Neural cell (in vitro differentiated cells): ENCODE results near the gene SLC25A24.

Source experiments
- CTCF ChIP-seq: fragments of 450-650 bp; IDR thresholded peaks from 2 replicates; pipeline ENCODE4 v1.5.1; 2014; ENCODE audit warnings: antibody characterized with exemption, mild to moderate bottlenecking, moderate library complexity; ENCODE audit not compliant: poor library complexity, severe bottlenecking
- EP300 ChIP-seq: fragments of 450-650 bp; conservative IDR thresholded peaks from 2 replicates; pipeline ENCODE4 v1.6.1; 2014; ENCODE audit warnings: antibody characterized with exemption, mild to moderate bottlenecking, moderate library complexity; ENCODE audit not compliant: poor library complexity, severe bottlenecking
- EZH2 ChIP-seq: fragments of 200-600, 300-800 bp; shearing (Covaris generic), sonication (generic); IDR thresholded peaks from 2 replicates; pipeline ENCODE4 v1.6.1; 2014; ENCODE audit warnings: antibody characterized with exemption, low read length, borderline replicate concordance, mild to moderate bottlenecking; ENCODE audit not compliant: insufficient read depth, poor library complexity, severe bottlenecking
- MXI1 ChIP-seq: fragments of 450-650 bp; conservative IDR thresholded peaks from 2 replicates; pipeline ENCODE4 v1.6.1; 2014; ENCODE audit warnings: antibody characterized with exemption, mild to moderate bottlenecking; ENCODE audit not compliant: poor library complexity, severe bottlenecking
- POLR2AphosphoS5 ChIP-seq: IDR thresholded peaks from 2 replicates; pipeline ENCODE4 v1.6.1; 2012
- RAD21 ChIP-seq: fragments of 450-650 bp; conservative IDR thresholded peaks from 2 replicates; pipeline ENCODE4 v1.6.1; 2014; ENCODE audit warnings: antibody characterized with exemption, mild to moderate bottlenecking, moderate library complexity

- TF ChIP-seq CTCF (no peak), EP300 (no peak), MXI1 (no peak), POLR2AphosphoS5 (no peak), EZH2 (no peak), RAD21 (no peak)
These were observed 92.5 kb downstream of the SLC25A24 start for GRCh38 chr1:108107658-108108057.
